NOMO-1 treated with dmso at 0.1 percent for 144 hours (cell line): ENCODE measurements around the gene VRK2.

ENCODE experiments used
- DNase-seq: peaks from one replicate; lab custom pipeline; 2025; ENCODE audit not compliant: unreplicated experiment; lab: John Stamatoyannopoulos, UW

VRK2 gene

DNA sequence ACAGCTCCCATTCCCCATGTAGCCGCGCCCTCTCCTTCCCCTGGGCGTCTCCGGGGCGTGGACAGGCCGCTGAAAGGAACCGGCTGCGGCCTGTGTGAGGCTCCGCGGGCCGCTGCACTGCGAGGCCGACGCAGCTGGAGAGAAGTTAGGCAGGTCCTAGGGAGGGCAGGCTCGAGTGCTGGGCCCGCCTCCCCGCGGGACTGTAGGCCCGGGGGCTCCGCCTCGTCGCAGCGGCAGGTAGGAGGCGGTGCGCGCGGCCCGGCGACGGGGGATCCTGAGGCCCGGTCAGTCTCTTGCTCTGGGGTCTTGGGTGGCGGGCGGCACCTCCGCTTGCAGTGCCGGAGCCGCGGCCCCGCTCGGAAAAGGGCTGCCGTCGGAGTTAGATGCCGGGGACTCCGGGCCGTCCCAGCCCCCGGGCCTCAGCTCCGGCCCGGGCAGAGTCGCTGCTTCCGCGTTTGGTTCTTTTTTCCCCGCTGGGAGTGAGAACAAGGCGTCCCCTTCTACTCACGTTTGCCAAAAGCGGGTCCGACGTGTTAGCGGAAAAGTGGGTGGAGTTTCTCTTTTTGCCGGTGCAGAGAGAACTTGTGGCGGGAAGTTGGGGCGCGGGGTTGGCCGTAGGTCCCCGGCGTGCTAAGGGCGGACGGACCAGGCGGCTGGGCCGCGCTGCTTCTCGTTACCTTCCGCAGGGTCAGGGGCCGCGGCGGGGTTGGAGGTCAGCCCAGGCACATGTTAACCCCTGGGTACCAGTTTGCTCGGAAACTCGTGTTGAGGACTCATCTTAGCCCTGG is at the start of gene VRK2:
TSS of gene VRK2 (plus strand) at position 222 of the 788 bp plus-strand sequence. CDS start 2,026 bp downstream, outside the sequence.
- peak; percentile 86 for DNase-seq

DNA sequence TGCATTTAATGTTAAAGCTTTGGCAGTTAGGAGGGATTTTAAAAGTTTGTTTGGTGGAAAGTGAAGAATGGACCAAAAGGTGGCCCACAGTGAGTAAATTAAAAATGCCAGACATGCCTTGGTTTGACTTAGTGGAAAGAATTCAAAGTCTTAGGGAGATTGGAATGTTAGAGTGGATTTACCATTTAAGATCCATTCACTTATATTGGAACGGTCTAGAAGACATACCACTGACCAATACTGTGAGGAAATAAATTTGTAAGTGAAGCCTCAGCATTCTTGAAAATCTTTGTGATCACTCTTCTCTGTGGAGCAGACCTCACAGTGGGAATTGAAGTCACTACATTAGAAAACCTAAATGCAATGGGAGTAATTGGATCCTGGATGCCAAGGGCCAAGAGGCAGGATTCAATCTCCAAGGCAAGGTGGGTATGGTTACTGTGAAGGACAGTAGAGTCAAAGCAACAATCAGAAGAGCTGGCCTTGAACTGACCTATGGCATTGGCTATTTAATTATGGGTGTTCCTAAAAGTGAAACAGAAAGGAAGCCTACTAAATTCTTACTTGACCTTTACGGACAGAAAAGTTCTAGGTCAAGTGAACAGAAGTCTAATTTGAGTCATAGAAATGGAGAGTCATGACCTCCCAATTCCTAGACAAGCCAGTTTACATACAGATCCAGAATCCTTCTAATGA is 40.2 kb upstream of the VRK2 start:
- DNase-seq = no peak

DNA sequence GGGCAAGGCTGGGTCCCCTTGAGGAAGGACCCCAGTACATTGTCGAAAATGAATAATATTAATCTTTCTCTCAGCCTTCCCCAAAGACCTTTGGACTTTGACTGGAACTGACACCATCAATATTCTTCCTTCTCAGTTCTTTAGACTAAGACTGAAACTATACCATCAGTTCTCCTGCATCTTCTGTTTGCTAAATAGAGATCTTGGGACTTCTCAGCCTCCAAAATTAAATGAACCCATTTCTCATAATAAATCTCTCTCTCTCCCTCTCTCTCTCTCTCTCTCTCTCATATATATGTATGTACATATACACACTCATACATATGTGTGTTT is 39.7 kb upstream of the VRK2 start:
- no peak for DNase-seq

GRCh38 chr2:58010599-58010998 is 36.0 kb upstream of the VRK2 start:
- DNase-seq = no peak

DNA sequence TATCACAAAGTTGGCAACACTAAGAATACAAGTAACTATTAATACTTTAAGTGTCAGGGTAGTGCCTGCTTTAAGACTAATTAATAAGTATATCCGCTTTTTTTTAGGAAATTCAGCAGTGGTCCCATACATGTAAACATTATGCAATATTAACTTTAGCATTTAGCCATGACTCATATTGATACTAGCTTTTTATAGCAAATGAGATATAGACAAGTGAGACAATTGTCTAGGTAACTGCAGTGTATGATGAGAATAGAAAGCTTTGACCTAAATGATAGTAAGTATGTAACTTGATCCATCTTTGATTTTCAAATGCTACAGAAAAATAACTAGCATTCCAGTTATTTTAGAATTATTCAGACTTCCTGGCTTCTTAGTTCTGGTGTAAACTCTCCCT is 27.4 kb upstream of the VRK2 start:
- DNase-seq = no peak

- DNase-seq = no peak
These were observed 21.3 kb upstream of the VRK2 start for GRCh38 chr2:58025150-58025933.

- no peak for DNase-seq
These were observed 19.6 kb upstream of the VRK2 start for GRCh38 chr2:58027029-58027428.

DNA sequence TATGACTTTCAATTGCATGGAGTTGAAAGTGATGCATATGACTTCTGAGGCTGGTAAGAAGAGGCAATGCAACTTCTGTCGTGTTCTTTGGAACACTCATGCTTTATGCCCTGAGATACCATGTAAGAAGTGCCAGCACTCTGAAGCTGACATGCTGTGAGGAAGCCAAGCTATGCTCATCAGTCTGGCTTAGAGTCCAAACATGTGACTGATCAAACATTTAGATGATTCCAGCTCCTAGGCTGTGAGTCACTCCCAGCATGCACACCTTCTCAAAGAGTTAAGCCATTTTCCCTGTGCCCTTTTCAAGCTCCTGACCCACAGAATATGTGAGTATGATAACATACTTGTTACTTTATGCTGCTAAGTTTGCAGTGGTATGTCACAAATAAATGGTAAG is 15.8 kb upstream of the VRK2 start:
- DNase-seq = no peak

GRCh38 chr2:58032016-58032763 is 14.4 kb upstream of the VRK2 start:
- peak; percentile 40 for DNase-seq

- DNase-seq = no peak
These were observed 13.9 kb upstream of the VRK2 start for GRCh38 chr2:58032764-58033080.

- no peak for DNase-seq
These were observed 13.1 kb upstream of the VRK2 start for GRCh38 chr2:58033530-58033929.

- no peak for DNase-seq
These were observed 11.3 kb upstream of the VRK2 start for GRCh38 chr2:58035352-58035751.

DNA sequence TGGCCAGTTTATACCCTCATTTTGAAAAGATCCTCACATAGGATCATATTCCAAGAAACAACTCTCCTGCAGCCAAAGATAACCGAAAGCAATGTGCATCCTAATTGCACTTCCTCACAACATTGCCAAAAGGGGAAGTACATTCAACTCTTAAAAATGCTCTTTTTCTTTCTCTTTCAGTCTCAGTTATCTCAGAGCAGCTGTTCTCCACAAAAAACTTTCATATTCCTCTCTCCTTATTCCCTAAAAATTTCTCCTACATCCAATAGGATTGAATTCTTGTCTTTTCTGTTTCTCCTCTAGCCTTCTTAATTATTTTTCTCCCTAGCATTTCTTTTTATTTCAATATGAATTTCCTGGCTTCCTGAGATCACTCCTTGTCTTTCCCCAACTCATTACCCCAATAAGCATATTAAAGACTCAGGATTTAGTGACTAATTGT is 7.4 kb upstream of the VRK2 start:
- DNase-seq = peak; percentile 5

DNA sequence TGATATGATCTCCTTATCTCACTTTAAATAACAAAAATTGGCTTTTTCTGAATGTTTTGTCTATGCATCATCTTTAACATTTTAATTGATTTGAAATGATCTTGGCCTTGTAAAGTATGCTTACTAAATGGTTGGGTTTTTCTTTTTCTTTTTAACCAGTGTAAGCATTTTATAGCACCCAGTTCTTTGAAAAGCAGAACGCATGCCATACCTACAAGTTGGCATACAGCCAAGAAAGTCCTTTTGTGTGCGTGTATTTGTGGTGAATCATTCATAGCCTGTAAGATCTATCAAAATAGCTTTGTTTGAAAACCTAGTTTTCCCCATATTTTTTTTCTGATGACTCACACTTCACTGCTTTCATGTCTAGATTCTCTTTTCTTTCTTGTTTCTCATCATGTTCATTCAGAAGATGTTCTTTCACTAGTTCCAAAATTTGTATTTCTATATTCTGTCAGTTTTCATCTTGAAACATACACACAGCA is 4.1 kb upstream of the VRK2 start:
- DNase-seq = no peak

GRCh38 chr2:58044145-58044544 is 2.5 kb upstream of the VRK2 start:
- DNase-seq = no peak

DNA sequence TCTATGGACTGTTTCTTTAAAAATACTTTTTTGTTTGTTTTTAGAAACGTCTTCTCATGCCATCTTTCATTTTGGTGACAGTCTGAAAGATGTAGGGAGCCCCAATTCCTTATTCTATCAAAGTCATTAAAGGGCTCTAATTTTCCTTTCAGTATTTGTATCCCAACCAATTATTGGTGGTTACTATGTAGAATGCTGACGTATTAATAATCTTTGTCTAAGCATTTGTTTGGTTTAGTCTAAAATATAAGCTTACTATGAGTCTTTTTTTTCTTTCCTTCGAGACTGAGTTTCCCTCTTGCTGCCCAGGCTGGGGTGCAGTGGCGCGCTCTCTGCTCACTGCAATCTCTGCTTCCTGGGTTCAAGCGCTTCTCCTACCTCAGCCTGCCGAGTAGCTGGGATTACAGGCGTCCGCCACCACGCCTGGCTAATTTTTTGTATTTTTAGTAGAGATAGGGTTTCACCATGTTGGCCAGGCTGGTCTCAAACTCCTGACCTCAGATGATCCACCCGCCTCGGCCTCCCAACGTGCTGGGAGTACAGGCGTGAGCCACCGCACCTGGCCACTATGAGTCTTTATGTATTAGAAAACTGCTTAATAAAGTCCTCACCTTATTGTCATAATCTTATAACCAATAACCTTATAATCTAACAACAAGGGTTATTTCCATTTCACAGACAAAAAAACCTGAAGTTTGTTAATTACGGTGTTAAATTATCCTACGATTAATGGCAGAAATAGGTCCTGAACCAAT is 849 bp upstream of the VRK2 start:
- no peak for DNase-seq

DNA sequence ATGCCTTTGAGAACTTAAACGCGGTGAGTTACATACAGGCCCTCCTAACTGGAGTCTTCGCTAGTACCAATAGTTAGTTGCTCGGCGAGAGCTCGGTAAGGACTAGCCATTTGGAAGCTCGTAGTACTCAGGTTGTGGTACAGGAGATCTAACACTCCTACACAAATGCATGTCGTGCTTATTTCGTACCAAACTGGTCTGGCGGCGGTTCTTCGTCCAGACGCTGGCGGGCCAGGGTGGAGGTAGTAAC is 346 bp upstream of the VRK2 start:
- no peak for DNase-seq

- no peak for DNase-seq
These were observed 848 bp downstream of the VRK2 start for GRCh38 chr2:58047373-58047935.

DNA sequence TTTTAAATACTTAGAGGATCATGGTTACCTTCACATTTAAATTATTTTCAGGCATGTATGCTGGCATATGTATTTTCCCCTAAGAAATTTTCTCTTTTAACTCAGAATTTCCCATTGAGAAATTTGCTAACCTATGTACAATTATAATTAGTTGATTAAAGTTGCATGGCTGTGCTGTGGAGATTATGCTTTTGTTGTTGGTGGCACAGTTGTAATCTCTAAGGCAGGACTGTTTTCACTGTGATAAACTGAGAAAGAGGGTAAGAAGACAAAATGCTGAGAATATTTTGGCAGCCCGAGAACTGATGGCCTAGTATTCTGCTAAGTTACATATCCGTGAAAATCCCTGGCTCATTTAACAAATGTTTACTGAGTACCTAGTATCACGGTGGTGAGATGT is 1.4 kb downstream of the VRK2 start:
- no peak for DNase-seq

GRCh38 chr2:58051445-58051844 is 4.8 kb downstream of the VRK2 start:
- DNase-seq = no peak
